ENCODE results near the gene ZNF423. TPM values are rescaled to one million over a fixed set of nuclear protein-coding genes. Genes with fewer than 3 reads are reported as not detected.

ZNF423 gene
- total RNA-seq, 1 donor from 2014 or later: 16.7 TPM

- Histone ChIP-seq H3K27ac (ENCODE audit: low read depth, low read length) (peak overlapping the region; percentile 65), H3K4me1 (ENCODE audit: control insufficient read depth in 3 of 3, insufficient read depth in 3 of 3, low read length in 3 of 3) (peaks cover 75 to 80% (median 76%) of the 10 kb centered on the region in 3 donors), H3K27me3 (ENCODE audit: control insufficient read depth in 3 of 3, insufficient read depth in 3 of 3, low read length in 3 of 3) (no peaks in the 10 kb centered on the region)
Observed at GRCh38 chr16:49811644-49812334, 44.1 kb downstream of the ZNF423 start.

GRCh38 chr16:49810831-49811230 is 45.1 kb downstream of the ZNF423 start:
- Histone ChIP-seq H3K36me3 (ENCODE audit: control insufficient read depth in 3 of 3, insufficient read depth in 3 of 3, low read length in 3 of 3) (no peaks in the 10 kb centered on the region), H3K4me1 (ENCODE audit: control insufficient read depth in 3 of 3, insufficient read depth in 3 of 3, low read length in 3 of 3) (peaks cover 65 to 71% (median 67%) of the 10 kb centered on the region in 3 donors), H3K27ac (ENCODE audit: low read depth, low read length) (peak overlapping the region; percentile 65), H3K27me3 (ENCODE audit: control insufficient read depth in 3 of 3, insufficient read depth in 3 of 3, low read length in 3 of 3) (no peaks in the 10 kb centered on the region), H3K4me3 (ENCODE audit: low read length in 3 of 3) (peak overlapping the region in 2 of 3 donors; percentile 41 to 45), H3K9me3 (ENCODE audit: control insufficient read depth in 3 of 3, low read length in 3 of 3) (no peaks in the 10 kb centered on the region), H3K9ac (ENCODE audit: low read depth in 1 of 3, low read length in 3 of 3) (peak overlapping the region; percentile 54 to 71 (median 68))

More at GRCh38 chr16:49811644-49812334, 44.1 kb downstream of the ZNF423 start:
- no peaks in the 10 kb centered on the region for H3K9me3 ChIP-seq (ENCODE audit: control insufficient read depth in 3 of 3, low read length in 3 of 3)
- H3K9ac ChIP-seq (ENCODE audit: low read depth in 1 of 3, low read length in 3 of 3): peak overlapping the region; percentile 54 to 71 (median 68)
- H3K36me3 ChIP-seq (ENCODE audit: control insufficient read depth in 3 of 3, insufficient read depth in 3 of 3, low read length in 3 of 3): no peaks in the 10 kb centered on the region
- H3K4me3 ChIP-seq (ENCODE audit: low read length in 3 of 3): peak overlapping the region; percentile 41 to 56 (median 45)

GRCh38 chr16:49809561-49809960 is 46.4 kb downstream of the ZNF423 start:
- Histone ChIP-seq H3K9ac (ENCODE audit: low read depth in 1 of 3, low read length in 3 of 3) (peak overlapping the region in 1 of 3 donors; percentile 71), H3K4me3 (ENCODE audit: low read length in 3 of 3) (no peak overlapping the region), H3K27ac (ENCODE audit: low read depth, low read length) (no peak overlapping the region), H3K9me3 (ENCODE audit: control insufficient read depth in 3 of 3, low read length in 3 of 3) (no peaks in the 10 kb centered on the region), H3K4me1 (ENCODE audit: control insufficient read depth in 3 of 3, insufficient read depth in 3 of 3, low read length in 3 of 3) (peaks cover 56 to 61% (median 57%) of the 10 kb centered on the region in 3 donors), H3K36me3 (ENCODE audit: control insufficient read depth in 3 of 3, insufficient read depth in 3 of 3, low read length in 3 of 3) (peaks cover 0 to under 1% (median 0%) of the 10 kb centered on the region in 3 donors), H3K27me3 (ENCODE audit: control insufficient read depth in 3 of 3, insufficient read depth in 3 of 3, low read length in 3 of 3) (no peaks in the 10 kb centered on the region)

- Histone ChIP-seq H3K4me1 (ENCODE audit: control insufficient read depth in 3 of 3, insufficient read depth in 3 of 3, low read length in 3 of 3) (peaks cover 53 to 56% (median 53%) of the 10 kb centered on the region in 3 donors), H3K4me3 (ENCODE audit: low read length in 3 of 3) (no peak overlapping the region)
Observed at GRCh38 chr16:49809062-49809461, 46.9 kb downstream of the ZNF423 start.

GRCh38 chr16:49806446-49806845 is 49.5 kb downstream of the ZNF423 start:
- Histone ChIP-seq H3K36me3 (ENCODE audit: control insufficient read depth in 3 of 3, insufficient read depth in 3 of 3, low read length in 3 of 3) (peaks cover 0 to 2% (median 0%) of the 10 kb centered on the region in 3 donors), H3K9ac (ENCODE audit: low read depth in 1 of 3, low read length in 3 of 3) (no peak overlapping the region), H3K9me3 (ENCODE audit: control insufficient read depth in 3 of 3, low read length in 3 of 3) (no peaks in the 10 kb centered on the region), H3K27ac (ENCODE audit: low read depth, low read length) (no peak overlapping the region), H3K4me3 (ENCODE audit: low read length in 3 of 3) (no peak overlapping the region), H3K27me3 (ENCODE audit: control insufficient read depth in 3 of 3, insufficient read depth in 3 of 3, low read length in 3 of 3) (no peaks in the 10 kb centered on the region), H3K4me1 (ENCODE audit: control insufficient read depth in 3 of 3, insufficient read depth in 3 of 3, low read length in 3 of 3) (peaks cover 28 to 32% (median 29%) of the 10 kb centered on the region in 3 donors)

More at GRCh38 chr16:49809062-49809461, 46.9 kb downstream of the ZNF423 start:
- Histone ChIP-seq H3K36me3 (ENCODE audit: control insufficient read depth in 3 of 3, insufficient read depth in 3 of 3, low read length in 3 of 3) (peaks cover 0 to 2% (median 0%) of the 10 kb centered on the region in 3 donors), H3K9ac (ENCODE audit: low read depth in 1 of 3, low read length in 3 of 3) (peak overlapping the region in 1 of 3 donors; percentile 50), H3K27ac (ENCODE audit: low read depth, low read length) (no peak overlapping the region), H3K9me3 (ENCODE audit: control insufficient read depth in 3 of 3, low read length in 3 of 3) (no peaks in the 10 kb centered on the region), H3K27me3 (ENCODE audit: control insufficient read depth in 3 of 3, insufficient read depth in 3 of 3, low read length in 3 of 3) (no peaks in the 10 kb centered on the region)

- H3K9ac ChIP-seq (ENCODE audit: low read depth in 1 of 3, low read length in 3 of 3): no peak overlapping the region
- peaks cover 15 to 39% (median 18%) of the 10 kb centered on the region in 3 donors for H3K4me1 ChIP-seq (ENCODE audit: control insufficient read depth in 3 of 3, insufficient read depth in 3 of 3, low read length in 3 of 3)
- H3K27ac ChIP-seq (ENCODE audit: low read depth, low read length): no peak overlapping the region
- no peaks in the 10 kb centered on the region for H3K9me3 ChIP-seq (ENCODE audit: control insufficient read depth in 3 of 3, low read length in 3 of 3)
- H3K4me3 ChIP-seq (ENCODE audit: low read length in 3 of 3): no peak overlapping the region
- H3K36me3 ChIP-seq (ENCODE audit: control insufficient read depth in 3 of 3, insufficient read depth in 3 of 3, low read length in 3 of 3): peaks cover 0 to 2% (median 0%) of the 10 kb centered on the region in 3 donors
- no peaks in the 10 kb centered on the region for H3K27me3 ChIP-seq (ENCODE audit: control insufficient read depth in 3 of 3, insufficient read depth in 3 of 3, low read length in 3 of 3)
Observed at GRCh38 chr16:49801290-49801689, 54.6 kb downstream of the ZNF423 start.

- Histone ChIP-seq H3K9ac (ENCODE audit: low read depth in 1 of 3, low read length in 3 of 3) (peak overlapping the region in 1 of 3 donors; percentile 54), H3K4me3 (ENCODE audit: low read length in 3 of 3) (no peak overlapping the region), H3K27me3 (ENCODE audit: control insufficient read depth in 3 of 3, insufficient read depth in 3 of 3, low read length in 3 of 3) (no peaks in the 10 kb centered on the region), H3K4me1 (ENCODE audit: control insufficient read depth in 3 of 3, insufficient read depth in 3 of 3, low read length in 3 of 3) (peaks cover 15 to 39% (median 18%) of the 10 kb centered on the region in 3 donors), H3K27ac (ENCODE audit: low read depth, low read length) (no peak overlapping the region), H3K36me3 (ENCODE audit: control insufficient read depth in 3 of 3, insufficient read depth in 3 of 3, low read length in 3 of 3) (peaks cover 0 to 2% (median 0%) of the 10 kb centered on the region in 3 donors), H3K9me3 (ENCODE audit: control insufficient read depth in 3 of 3, low read length in 3 of 3) (no peaks in the 10 kb centered on the region)
Observed at GRCh38 chr16:49800876-49801275, 55.0 kb downstream of the ZNF423 start.

GRCh38 chr16:49800441-49800840 is 55.5 kb downstream of the ZNF423 start:
- H3K27me3 ChIP-seq (ENCODE audit: control insufficient read depth in 3 of 3, insufficient read depth in 3 of 3, low read length in 3 of 3): no peaks in the 10 kb centered on the region
- H3K9me3 ChIP-seq (ENCODE audit: control insufficient read depth in 3 of 3, low read length in 3 of 3): no peaks in the 10 kb centered on the region
- H3K9ac ChIP-seq (ENCODE audit: low read depth in 1 of 3, low read length in 3 of 3): peak overlapping the region in 1 of 3 donors; percentile 54
- peaks cover 0 to 2% (median 0%) of the 10 kb centered on the region in 3 donors for H3K36me3 ChIP-seq (ENCODE audit: control insufficient read depth in 3 of 3, insufficient read depth in 3 of 3, low read length in 3 of 3)
- peaks cover 15 to 39% (median 18%) of the 10 kb centered on the region in 3 donors for H3K4me1 ChIP-seq (ENCODE audit: control insufficient read depth in 3 of 3, insufficient read depth in 3 of 3, low read length in 3 of 3)
- no peak overlapping the region for H3K27ac ChIP-seq (ENCODE audit: low read depth, low read length)
- H3K4me3 ChIP-seq (ENCODE audit: low read length in 3 of 3): no peak overlapping the region

- H3K9me3 ChIP-seq (ENCODE audit: control insufficient read depth in 3 of 3, low read length in 3 of 3): no peaks in the 10 kb centered on the region
Observed at GRCh38 chr16:49799172-49799571, 56.7 kb downstream of the ZNF423 start.

GRCh38 chr16:49795513-49795912 is 60.4 kb downstream of the ZNF423 start:
- no peaks in the 10 kb centered on the region for H3K36me3 ChIP-seq (ENCODE audit: control insufficient read depth in 3 of 3, insufficient read depth in 3 of 3, low read length in 3 of 3)
- H3K9me3 ChIP-seq (ENCODE audit: control insufficient read depth in 3 of 3, low read length in 3 of 3): no peaks in the 10 kb centered on the region
- H3K4me3 ChIP-seq (ENCODE audit: low read length in 3 of 3): no peak overlapping the region
- peaks cover 8 to 33% (median 16%) of the 10 kb centered on the region in 3 donors for H3K4me1 ChIP-seq (ENCODE audit: control insufficient read depth in 3 of 3, insufficient read depth in 3 of 3, low read length in 3 of 3)
- H3K27ac ChIP-seq (ENCODE audit: low read depth, low read length): no peak overlapping the region
- no peak overlapping the region for H3K9ac ChIP-seq (ENCODE audit: low read depth in 1 of 3, low read length in 3 of 3)
- no peaks in the 10 kb centered on the region for H3K27me3 ChIP-seq (ENCODE audit: control insufficient read depth in 3 of 3, insufficient read depth in 3 of 3, low read length in 3 of 3)

More at GRCh38 chr16:49799172-49799571, 56.7 kb downstream of the ZNF423 start:
- Histone ChIP-seq H3K36me3 (ENCODE audit: control insufficient read depth in 3 of 3, insufficient read depth in 3 of 3, low read length in 3 of 3) (no peaks in the 10 kb centered on the region), H3K9ac (ENCODE audit: low read depth in 1 of 3, low read length in 3 of 3) (no peak overlapping the region), H3K4me1 (ENCODE audit: control insufficient read depth in 3 of 3, insufficient read depth in 3 of 3, low read length in 3 of 3) (peaks cover 15 to 39% (median 18%) of the 10 kb centered on the region in 3 donors), H3K27ac (ENCODE audit: low read depth, low read length) (no peak overlapping the region), H3K27me3 (ENCODE audit: control insufficient read depth in 3 of 3, insufficient read depth in 3 of 3, low read length in 3 of 3) (no peaks in the 10 kb centered on the region), H3K4me3 (ENCODE audit: low read length in 3 of 3) (no peak overlapping the region)
